HG03108 (cell line): ENCODE data around the gene D2HGDH.
"Not testable (repeated sequence)": the region's sequence is repeated elsewhere in the genome, so short reads cannot be mapped to it uniquely, and the experiment has no call there.

Experiments
- ATAC-seq: cut with Tn5 transposase; IDR thresholded peaks from one replicate; pipeline ENCODE4 v1.9.1; 2021; ENCODE audit warnings: moderate library complexity; ENCODE audit not compliant: unreplicated experiment

Gene D2HGDH

GRCh38 chr2:241804326-241805229, 70.1 kb downstream of the D2HGDH start:
- ATAC-seq, result no peak

- ATAC-seq, result not testable (repeated sequence)
These were observed 71.8 kb downstream of the D2HGDH start for GRCh38 chr2:241806217-241806616.

- ATAC-seq, result no peak
These were observed 73.8 kb downstream of the D2HGDH start for GRCh38 chr2:241808051-241808720.

GRCh38 chr2:241808721-241809382, 74.4 kb downstream of the D2HGDH start, which contains the start of gene NEU4:
Gene NEU4 (plus strand): TSS chr2:241809193. CDS start chr2:241814485, 5,292 bp downstream.
- no peak for ATAC-seq

- no peak for ATAC-seq
These were observed 75.2 kb downstream of the D2HGDH start for GRCh38 chr2:241809383-241810306.

- ATAC-seq, result no peak
These were observed 76.1 kb downstream of the D2HGDH start for GRCh38 chr2:241810307-241811200.

GRCh38 chr2:241811201-241811951, 76.9 kb downstream of the D2HGDH start:
- no peak for ATAC-seq

GRCh38 chr2:241811952-241812729, 77.7 kb downstream of the D2HGDH start:
- no peak for ATAC-seq

- ATAC-seq, result no peak
These were observed 78.6 kb downstream of the D2HGDH start for GRCh38 chr2:241812730-241813643.

- no peak for ATAC-seq
These were observed 79.4 kb downstream of the D2HGDH start for GRCh38 chr2:241813644-241814392.

- no peak for ATAC-seq
These were observed 79.9 kb downstream of the D2HGDH start for GRCh38 chr2:241814393-241814642.

GRCh38 chr2:241814643-241815476, 80.4 kb downstream of the D2HGDH start:
- ATAC-seq, result no peak

GRCh38 chr2:241815477-241816430, 81.3 kb downstream of the D2HGDH start:
- ATAC-seq, result no peak

- no peak for ATAC-seq
These were observed 82.1 kb downstream of the D2HGDH start for GRCh38 chr2:241816431-241817121.
